ENCODE measurements around the gene TMEM151A.
"Not testable (repeated sequence)": the region's sequence is repeated elsewhere in the genome, so short reads cannot be mapped to it uniquely, and the experiment has no call there.

Gene TMEM151A

DNA sequence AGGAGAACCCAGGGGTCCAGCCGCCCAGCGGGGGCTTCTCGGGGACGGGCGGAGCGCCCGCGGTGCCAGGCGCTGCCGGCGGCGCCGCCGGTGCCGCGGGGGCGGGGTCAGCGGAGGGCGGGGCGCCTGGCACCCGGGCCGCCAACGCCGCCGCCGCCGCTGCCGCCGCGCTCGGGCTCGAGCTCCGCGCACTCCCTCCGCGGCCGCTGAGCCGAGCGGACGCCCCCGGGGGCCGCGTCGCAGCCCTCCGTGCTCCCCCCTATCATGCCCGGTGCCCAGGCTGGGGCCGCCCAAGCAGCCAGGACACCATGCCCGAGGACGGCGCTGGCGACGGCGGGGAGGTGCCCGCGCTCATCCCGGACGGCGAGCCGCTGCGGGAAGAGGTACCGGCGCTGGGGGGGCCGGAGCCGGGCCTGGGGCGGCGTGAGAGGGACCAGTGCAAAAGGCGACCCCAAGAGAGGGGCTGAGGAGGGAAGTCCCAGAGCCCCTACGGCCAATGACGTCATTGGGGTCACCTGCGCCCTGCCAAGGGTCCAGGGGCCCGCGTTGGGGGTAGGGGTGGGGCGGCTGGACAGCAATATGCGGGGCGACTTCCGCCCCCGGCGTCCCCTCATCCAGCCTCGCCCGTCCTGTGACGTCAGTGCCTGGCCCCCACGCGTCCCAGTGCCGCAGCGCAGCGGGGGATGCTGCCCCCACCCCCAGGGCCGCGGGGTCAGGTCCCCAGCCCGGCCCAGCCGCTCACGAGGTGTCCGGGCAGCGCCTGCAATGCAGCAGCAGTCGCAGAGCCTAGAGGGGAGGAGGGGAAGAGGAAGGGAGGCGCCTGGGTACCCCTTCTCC is at the start of gene TMEM151A:
TMEM151A (plus strand) TSS at position 189 of the 837 bp plus-strand sequence; CDS start at position 309, 120 bp downstream.
- H3K36me3 ChIP-seq (ENCODE audit: insufficient read depth, low read length) = no peaks in the 10 kb centered on the region
- no peak within 1 kb of the TSS for H2AFZ ChIP-seq (ENCODE audit: low read depth, low read length)
- peaks cover 29% of the 10 kb centered on the region for H3K4me1 ChIP-seq (ENCODE audit: insufficient read depth, low read length)
- H3K27me3 ChIP-seq (ENCODE audit: insufficient read depth, low read length) = peaks cover 50% of the 10 kb centered on the region
- H3K9me3 ChIP-seq (ENCODE audit: low read length) = no peaks in the 10 kb centered on the region
- peak within 1 kb of the TSS; percentile 12 for H3K4me3 ChIP-seq (ENCODE audit: low read length)

- H3K4me3 ChIP-seq (ENCODE audit: low read length) = no peak overlapping the region
Observed at GRCh38 chr11:66242095-66242765, 49.5 kb upstream of the TMEM151A start.

GRCh38 chr11:66243782-66244535 is 47.7 kb upstream of the TMEM151A start:
- H3K4me3 ChIP-seq (ENCODE audit: low read length) = no peak overlapping the region
- H3K9me3 ChIP-seq (ENCODE audit: low read length) = no peaks in the 10 kb centered on the region
- H2AFZ ChIP-seq (ENCODE audit: low read depth, low read length) = no peak overlapping the region
- peaks cover 2% of the 10 kb centered on the region for H3K4me1 ChIP-seq (ENCODE audit: insufficient read depth, low read length)
- H3K36me3 ChIP-seq (ENCODE audit: insufficient read depth, low read length) = peaks cover 31% of the 10 kb centered on the region
- H3K27me3 ChIP-seq (ENCODE audit: insufficient read depth, low read length) = no peaks in the 10 kb centered on the region

More at GRCh38 chr11:66242095-66242765, 49.5 kb upstream of the TMEM151A start:
- Histone ChIP-seq H3K4me1 (ENCODE audit: insufficient read depth, low read length) (peaks cover 2% of the 10 kb centered on the region), H3K27me3 (ENCODE audit: insufficient read depth, low read length) (no peaks in the 10 kb centered on the region), H3K36me3 (ENCODE audit: insufficient read depth, low read length) (peaks cover 34% of the 10 kb centered on the region), H3K9me3 (ENCODE audit: low read length) (no peaks in the 10 kb centered on the region), H2AFZ (ENCODE audit: low read depth, low read length) (no peak overlapping the region)

DNA sequence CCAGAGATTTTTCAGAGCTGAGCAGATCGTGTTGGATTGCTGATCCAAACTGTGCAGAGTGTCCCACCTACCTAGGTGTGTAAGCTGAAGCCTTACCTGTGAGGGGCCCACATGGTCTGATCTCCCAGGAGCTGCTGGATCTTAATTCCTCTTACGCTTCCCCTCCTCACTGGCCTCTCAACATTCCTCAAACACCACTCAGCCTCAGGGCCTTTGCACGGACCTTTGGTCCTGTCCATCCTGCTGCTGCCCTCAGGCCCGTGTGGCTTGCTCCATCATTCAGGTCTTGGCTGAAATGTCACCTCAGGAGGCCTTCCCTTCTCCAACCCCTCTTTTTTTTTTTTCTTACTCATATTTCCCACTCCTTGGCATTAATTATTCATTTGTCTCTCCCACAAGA is 44.4 kb upstream of the TMEM151A start:
- Histone ChIP-seq H2AFZ (ENCODE audit: low read depth, low read length) (no peak overlapping the region), H3K27me3 (ENCODE audit: insufficient read depth, low read length) (no peaks in the 10 kb centered on the region), H3K4me3 (ENCODE audit: low read length) (no peak overlapping the region), H3K9me3 (ENCODE audit: low read length) (no peaks in the 10 kb centered on the region), H3K36me3 (ENCODE audit: insufficient read depth, low read length) (peaks cover 20% of the 10 kb centered on the region), H3K4me1 (ENCODE audit: insufficient read depth, low read length) (peaks cover 2% of the 10 kb centered on the region)

- Histone ChIP-seq H3K36me3 (ENCODE audit: insufficient read depth, low read length) (peaks cover 15% of the 10 kb centered on the region), H2AFZ (ENCODE audit: low read depth, low read length) (no peak overlapping the region), H3K4me1 (ENCODE audit: insufficient read depth, low read length) (peaks cover 2% of the 10 kb centered on the region), H3K4me3 (ENCODE audit: low read length) (no peak overlapping the region), H3K27me3 (ENCODE audit: insufficient read depth, low read length) (no peaks in the 10 kb centered on the region), H3K9me3 (ENCODE audit: low read length) (no peaks in the 10 kb centered on the region)
Observed at GRCh38 chr11:66247801-66248200, 43.9 kb upstream of the TMEM151A start.

- Histone ChIP-seq H3K4me1 (ENCODE audit: insufficient read depth, low read length) (peaks cover 1% of the 10 kb centered on the region), H3K27me3 (ENCODE audit: insufficient read depth, low read length) (no peaks in the 10 kb centered on the region), H3K36me3 (ENCODE audit: insufficient read depth, low read length) (peaks cover 11% of the 10 kb centered on the region), H3K4me3 (ENCODE audit: low read length) (no peak overlapping the region), H3K9me3 (ENCODE audit: low read length) (no peaks in the 10 kb centered on the region), H2AFZ (ENCODE audit: low read depth, low read length) (no peak overlapping the region)
Observed at GRCh38 chr11:66248903-66249302, 42.8 kb upstream of the TMEM151A start.

GRCh38 chr11:66251809-66252208 is 39.9 kb upstream of the TMEM151A start:
- Histone ChIP-seq H3K4me1 (ENCODE audit: insufficient read depth, low read length) (peaks cover 2% of the 10 kb centered on the region), H3K4me3 (ENCODE audit: low read length) (no peak overlapping the region), H3K9me3 (ENCODE audit: low read length) (no peaks in the 10 kb centered on the region), H3K36me3 (ENCODE audit: insufficient read depth, low read length) (peaks cover 6% of the 10 kb centered on the region), H3K27me3 (ENCODE audit: insufficient read depth, low read length) (no peaks in the 10 kb centered on the region), H2AFZ (ENCODE audit: low read depth, low read length) (no peak overlapping the region)

GRCh38 chr11:66253081-66253480 is 38.6 kb upstream of the TMEM151A start:
- not testable (repeated sequence) for H3K36me3 ChIP-seq (ENCODE audit: insufficient read depth, low read length); H3K4me1 ChIP-seq (ENCODE audit: insufficient read depth, low read length); H2AFZ ChIP-seq (ENCODE audit: low read depth, low read length); H3K9me3 ChIP-seq (ENCODE audit: low read length); H3K27me3 ChIP-seq (ENCODE audit: insufficient read depth, low read length); H3K4me3 ChIP-seq (ENCODE audit: low read length)

- H3K9me3 ChIP-seq (ENCODE audit: low read length) = no peaks in the 10 kb centered on the region
- peaks cover 33% of the 10 kb centered on the region for H3K36me3 ChIP-seq (ENCODE audit: insufficient read depth, low read length)
- H2AFZ ChIP-seq (ENCODE audit: low read depth, low read length) = no peak overlapping the region
- no peaks in the 10 kb centered on the region for H3K27me3 ChIP-seq (ENCODE audit: insufficient read depth, low read length)
- peaks cover 13% of the 10 kb centered on the region for H3K4me1 ChIP-seq (ENCODE audit: insufficient read depth, low read length)
- H3K4me3 ChIP-seq (ENCODE audit: low read length) = peak overlapping the region; percentile 85
Observed at GRCh38 chr11:66258473-66258893, 33.2 kb upstream of the TMEM151A start.

DNA sequence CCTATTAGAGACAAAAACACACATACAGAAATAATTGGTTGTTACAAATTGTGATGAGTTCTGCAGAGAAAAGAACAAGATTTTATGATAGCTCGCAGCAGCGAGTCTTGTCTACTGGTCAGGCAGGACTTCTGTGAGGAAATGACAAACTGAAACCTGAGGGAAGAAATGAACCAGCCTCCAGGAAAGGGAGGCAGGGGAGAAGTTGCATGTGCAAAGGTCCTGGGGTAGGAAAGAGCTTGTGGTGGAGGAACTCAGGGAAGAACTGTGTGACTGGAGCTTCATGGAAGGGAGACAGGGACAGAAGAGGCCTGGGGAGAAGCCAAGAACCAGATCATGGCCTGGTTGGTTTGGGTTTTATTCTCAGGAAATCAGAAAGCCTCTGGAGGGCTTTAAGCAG is 32.5 kb upstream of the TMEM151A start:
- Histone ChIP-seq H2AFZ (ENCODE audit: low read depth, low read length) (no peak overlapping the region), H3K36me3 (ENCODE audit: insufficient read depth, low read length) (peaks cover 39% of the 10 kb centered on the region), H3K27me3 (ENCODE audit: insufficient read depth, low read length) (no peaks in the 10 kb centered on the region), H3K9me3 (ENCODE audit: low read length) (no peaks in the 10 kb centered on the region), H3K4me3 (ENCODE audit: low read length) (no peak overlapping the region), H3K4me1 (ENCODE audit: insufficient read depth, low read length) (peaks cover 13% of the 10 kb centered on the region)

- H3K9me3 ChIP-seq (ENCODE audit: low read length) = no peaks in the 10 kb centered on the region
- H3K36me3 ChIP-seq (ENCODE audit: insufficient read depth, low read length) = peaks cover 46% of the 10 kb centered on the region
- H3K4me3 ChIP-seq (ENCODE audit: low read length) = no peak overlapping the region
- H3K27me3 ChIP-seq (ENCODE audit: insufficient read depth, low read length) = no peaks in the 10 kb centered on the region
- peaks cover 13% of the 10 kb centered on the region for H3K4me1 ChIP-seq (ENCODE audit: insufficient read depth, low read length)
- H2AFZ ChIP-seq (ENCODE audit: low read depth, low read length) = no peak overlapping the region
Observed at GRCh38 chr11:66259956-66260355, 31.7 kb upstream of the TMEM151A start.

- Histone ChIP-seq H3K36me3 (ENCODE audit: insufficient read depth, low read length) (peaks cover 49% of the 10 kb centered on the region), H3K4me3 (ENCODE audit: low read length) (no peak overlapping the region), H3K9me3 (ENCODE audit: low read length) (no peaks in the 10 kb centered on the region)
Observed at GRCh38 chr11:66261578-66261977, 30.1 kb upstream of the TMEM151A start.

DNA sequence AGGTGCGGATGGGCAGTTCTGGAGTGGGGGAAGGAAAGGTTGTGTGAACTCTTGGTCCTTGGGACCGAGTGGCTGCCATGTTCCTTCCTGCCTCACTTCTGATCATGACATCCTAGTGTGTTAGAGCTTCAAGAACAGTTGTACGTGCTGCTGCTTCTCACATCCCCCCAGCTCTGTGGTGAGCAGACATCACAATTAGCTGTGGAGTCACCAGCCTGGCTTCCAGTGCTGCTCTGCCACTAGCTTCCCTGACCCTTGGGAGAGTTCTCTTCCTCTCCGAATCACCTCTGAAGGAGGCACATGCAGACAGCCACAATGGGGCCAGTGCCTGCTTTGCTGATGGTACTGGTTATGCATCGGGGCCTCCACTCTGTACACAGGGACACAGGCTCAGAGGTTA is 29.5 kb upstream of the TMEM151A start:
- no peak overlapping the region for H3K4me3 ChIP-seq (ENCODE audit: low read length)
- peaks cover 49% of the 10 kb centered on the region for H3K36me3 ChIP-seq (ENCODE audit: insufficient read depth, low read length)
- no peaks in the 10 kb centered on the region for H3K27me3 ChIP-seq (ENCODE audit: insufficient read depth, low read length)
- H2AFZ ChIP-seq (ENCODE audit: low read depth, low read length) = no peak overlapping the region
- peaks cover 16% of the 10 kb centered on the region for H3K4me1 ChIP-seq (ENCODE audit: insufficient read depth, low read length)
- no peaks in the 10 kb centered on the region for H3K9me3 ChIP-seq (ENCODE audit: low read length)

More at GRCh38 chr11:66261578-66261977, 30.1 kb upstream of the TMEM151A start:
- no peak overlapping the region for H2AFZ ChIP-seq (ENCODE audit: low read depth, low read length)
- peaks cover 14% of the 10 kb centered on the region for H3K4me1 ChIP-seq (ENCODE audit: insufficient read depth, low read length)
- no peaks in the 10 kb centered on the region for H3K27me3 ChIP-seq (ENCODE audit: insufficient read depth, low read length)
